ENCODE data around the gene TMEM169. TPM values are rescaled to one million over a fixed set of nuclear protein-coding genes. Genes with fewer than 3 reads are reported as not detected.

Gene TMEM169
- polyA plus RNA-seq, 2 of the 4 experiments (the other 2 are of a cell fraction), result 0.54 to 0.81 TPM

DNA sequence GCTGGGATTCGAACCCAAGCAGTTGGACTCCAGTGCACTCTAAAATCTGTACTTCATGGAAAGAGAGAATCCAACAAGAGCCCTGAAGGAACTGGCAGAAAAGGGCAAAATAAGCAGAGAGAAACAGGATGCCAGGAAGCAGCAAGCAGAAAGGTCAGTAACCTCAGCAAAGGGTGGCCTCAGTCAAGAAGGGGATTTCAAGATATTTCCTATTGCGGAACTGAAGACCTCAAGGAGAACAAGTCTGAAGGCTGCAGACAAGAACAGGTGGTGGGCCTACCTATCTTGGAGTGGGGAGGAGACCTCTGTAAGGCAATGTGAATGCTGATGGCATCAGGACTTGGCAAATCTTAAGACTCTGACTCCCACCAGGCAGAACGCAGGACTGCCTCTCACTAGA, 48.3 kb upstream of the TMEM169 start:
- POLR2A ChIA-PET, result no interaction called here
- H3K4me3 ChIP-seq, result no peak overlapping the region
- H3K27ac ChIP-seq, result no peak overlapping the region
- CTCF ChIA-PET, result interaction anchor here (0.6 to 5.0 kb wide), 27 partner anchors 9 to 1932 kb away, joined by 3 to 31 read pairs (median 4); partner anchors contain the start of genes PECR, TMEM169 and XRCC5
- TF ChIP-seq CHD2 (IDR thresholded peaks at IDR 0.05; ENCODE audit: low read length, partially characterized antibody) (no peak), TFCP2L1 (CRISPR knock-in tag; IDR thresholded peaks at IDR 0.05) (no peak), CHD4 (IDR thresholded peaks at IDR 0.05; ENCODE audit: borderline replicate concordance) (no peak), NPAS2 (CRISPR knock-in tag; IDR thresholded peaks at IDR 0.05; ENCODE audit: borderline replicate concordance) (no peak), USF2 (IDR thresholded peaks at IDR 0.05) (no peak), RNF2 (IDR thresholded peaks at IDR 0.05; ENCODE audit: borderline replicate concordance, low read depth) (no peak), TP53 (CRISPR knock-in tag; IDR thresholded peaks at IDR 0.05) (no peak), MAZ (IDR thresholded peaks at IDR 0.05; ENCODE audit: borderline replicate concordance, low read depth, low read length) (no peak), CBX2 (IDR thresholded peaks at IDR 0.05; ENCODE audit: borderline replicate concordance, low read depth) (no peak), KDM5A (IDR thresholded peaks at IDR 0.05) (no peak), RCOR1 (IDR thresholded peaks at IDR 0.05; ENCODE audit: low read depth, low read length) (no peak)
- H3K4me2 ChIP-seq, result no peak overlapping the region
- H3K4me1 ChIP-seq, result no peaks in the 10 kb centered on the region
- no peak for FAIRE-seq
- ATAC-seq, result no peak
- H3K9me3 ChIP-seq, result no peaks in the 10 kb centered on the region
- DNase-seq (ENCODE audit: low read depth in 1 of 2, low spot score in 1 of 2), result no peak
- WGBS (ENCODE audit: missing lambda C conversion rate), result 96% methylated on average over 3 of the region's 3 CpGs

DNA sequence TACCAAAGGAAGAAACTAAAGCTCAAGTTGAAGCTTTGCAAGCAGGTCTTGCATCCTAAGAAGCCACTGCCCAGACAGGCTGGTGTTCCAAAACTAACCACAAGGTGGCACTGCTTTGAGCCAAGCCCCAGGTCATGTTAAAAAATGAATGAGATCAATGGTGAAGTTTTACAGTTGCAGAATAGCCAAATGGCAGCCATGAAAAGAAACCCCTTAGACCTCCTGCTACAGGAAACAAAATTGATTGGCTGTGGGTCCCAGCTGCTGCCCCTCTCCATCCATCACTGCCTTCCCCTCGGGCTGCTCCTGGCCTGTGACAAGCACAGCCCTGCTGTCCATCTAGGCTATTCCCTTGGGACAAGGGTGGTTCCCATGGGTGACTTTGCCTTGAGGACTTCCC, 47.7 kb upstream of the TMEM169 start:
- no peak overlapping the region for H3K4me3 ChIP-seq
- ATAC-seq, result peak; percentile 57 to 91; a peak in 5 of 6 replicates
- TF ChIP-seq ZNF302 (CRISPR knock-in tag; IDR thresholded peaks at IDR 0.05), result no peak
- no peak for TF ChIP-seq TP53 (CRISPR knock-in tag; IDR thresholded peaks at IDR 0.05)
- TF ChIP-seq HMGXB4 (CRISPR knock-in tag; IDR thresholded peaks at IDR 0.05; ENCODE audit: borderline replicate concordance), result no peak
- TF ChIP-seq SMC3 (IDR thresholded peaks at IDR 0.05), result peak; percentile 69
- no peak for TF ChIP-seq CBX8 (IDR thresholded peaks at IDR 0.05)
- TF ChIP-seq RAD21 (conservative IDR thresholded peaks at IDR 0.05 in 1 of 2, IDR thresholded peaks at IDR 0.05 in 1 of 2), result peak; percentile 53
- no peak for TF ChIP-seq MAFK (IDR thresholded peaks at IDR 0.05; ENCODE audit: partially characterized antibody)
- no peak for TF ChIP-seq HOXA7 (CRISPR knock-in tag; IDR thresholded peaks at IDR 0.05)
- peak; percentile 79 for TF ChIP-seq CTCF (IDR thresholded peaks at IDR 0.05)
- TF ChIP-seq HDAC2 (IDR thresholded peaks at IDR 0.05), result no peak
- no peak for TF ChIP-seq PHF8 (IDR thresholded peaks at IDR 0.05; ENCODE audit: borderline replicate concordance, low read depth)
- TF ChIP-seq NR3C1 (IDR thresholded peaks at IDR 0.05), result no peak
- no peak for TF ChIP-seq ZSCAN20 (CRISPR knock-in tag; IDR thresholded peaks at IDR 0.05)
- no peak for FAIRE-seq
- no peaks in the 10 kb centered on the region for H3K9me3 ChIP-seq
- whole genome bisulfite sequencing (ENCODE audit: missing lambda C conversion rate), result 100% methylated on average over 1 of the region's 1 CpG
- no peak overlapping the region for H3K27ac ChIP-seq
- H3K4me1 ChIP-seq, result no peaks in the 10 kb centered on the region
- ChIA-PET POLR2A (no interaction called here), CTCF (interaction anchor here (0.6 to 5.0 kb wide), 26 partner anchors 9 to 1932 kb away, joined by 3 to 31 read pairs (median 4); partner anchors contain the start of gene XRCC5)
- DNase-seq (ENCODE audit: low read depth in 1 of 2, low spot score in 1 of 2), result peak; percentile 69 to 80
- no peak overlapping the region for H3K4me2 ChIP-seq
